AG08396 (cell line): ENCODE measurements around the gene LRRC74B.

Experiments
- DNase-seq: peaks from one replicate; pipeline ENCODE4 v3.0.0; 2012; ENCODE audit warnings: low spot score, mixed read lengths

The LRRC74B gene

GRCh38 chr22:21104126-21104691 lies 58.5 kb downstream of the LRRC74B start:
- no peak for DNase-seq

DNA sequence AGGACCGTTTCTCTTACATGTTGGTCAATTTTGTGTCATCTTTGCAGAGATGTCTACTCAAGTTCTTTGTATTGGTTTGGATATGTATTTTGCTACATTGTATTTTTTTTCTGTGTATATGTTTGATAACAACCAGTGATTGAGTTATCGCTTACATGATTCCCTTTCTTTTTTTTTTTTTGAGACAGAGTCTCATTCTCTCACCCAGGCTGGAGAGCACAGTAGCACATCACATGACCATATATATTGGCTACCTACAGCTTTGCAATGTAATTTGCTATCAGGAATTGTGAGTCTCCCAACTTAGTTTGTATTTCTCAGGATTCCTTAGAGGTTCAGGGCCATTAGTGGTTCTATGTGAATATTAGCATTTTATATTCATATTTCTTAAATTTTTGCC lies 59.5 kb downstream of the LRRC74B start:
- DNase-seq, result no peak

GRCh38 chr22:21106000-21106399 lies 60.3 kb downstream of the LRRC74B start:
- DNase-seq, result no peak

- no peak for DNase-seq
Observed at GRCh38 chr22:21108379-21109115, 62.8 kb downstream of the LRRC74B start.
